BLaER1 (cell line): Measurements from ENCODE around the gene PTPRM.

Source experiments
- H3K27ac ChIP-seq: shearing (Covaris generic); formaldehyde crosslinking; 2 replicates; pipeline ENCODE4 v1.8.1; 2022
- H3K27me3 ChIP-seq: shearing (Covaris generic); formaldehyde crosslinking; 2 replicates; pipeline ENCODE4 v1.8.1; 2022
- H3K36me3 ChIP-seq: shearing (Covaris generic); formaldehyde crosslinking; 2 replicates; pipeline ENCODE4 v1.8.1; 2022
- H3K4me1 ChIP-seq: shearing (Covaris generic); formaldehyde crosslinking; 2 replicates; pipeline ENCODE4 v1.8.1; 2022
- H3K4me2 ChIP-seq: shearing (Covaris generic); formaldehyde crosslinking; 2 replicates; pipeline ENCODE4 v1.8.1; 2022
- H3K4me3 ChIP-seq: shearing (Covaris generic); formaldehyde crosslinking; 2 replicates; pipeline ENCODE4 v1.8.1; 2022
- H3K9ac ChIP-seq: shearing (Covaris generic); formaldehyde crosslinking; 2 replicates; pipeline ENCODE4 v1.8.1; 2022
- H3K9me3 ChIP-seq: shearing (Covaris generic); formaldehyde crosslinking; 2 replicates; pipeline ENCODE4 v1.8.1; 2022
- H4K20me1 ChIP-seq: shearing (Covaris generic); formaldehyde crosslinking; 2 replicates; pipeline ENCODE4 v1.8.1; 2022
- Cebpa-rat ChIP-seq: shearing (Covaris generic); IDR thresholded peaks from 2 replicates; pipeline ENCODE4 v1.8.1; 2022

Gene PTPRM

GRCh38 chr18:7892556-7892955 lies 325.4 kb downstream of the PTPRM start:
- Histone ChIP-seq H3K4me2 (no peak overlapping the region), H4K20me1 (no peaks in the 10 kb centered on the region), H3K27ac (no peak overlapping the region), H3K9me3 (no peaks in the 10 kb centered on the region), H3K4me1 (no peaks in the 10 kb centered on the region), H3K36me3 (no peaks in the 10 kb centered on the region), H3K4me3 (no peak overlapping the region), H3K9ac (no peak overlapping the region), H3K27me3 (no peaks in the 10 kb centered on the region)
- no peak for TF ChIP-seq Cebpa-rat

GRCh38 chr18:7894592-7894991 lies 327.5 kb downstream of the PTPRM start:
- TF ChIP-seq Cebpa-rat, result no peak
- Histone ChIP-seq H3K36me3 (no peaks in the 10 kb centered on the region), H3K4me1 (no peaks in the 10 kb centered on the region), H3K9ac (no peak overlapping the region), H3K9me3 (no peaks in the 10 kb centered on the region), H3K27me3 (no peaks in the 10 kb centered on the region), H4K20me1 (no peaks in the 10 kb centered on the region), H3K27ac (no peak overlapping the region), H3K4me3 (no peak overlapping the region), H3K4me2 (no peak overlapping the region)

- Histone ChIP-seq H3K4me2 (no peak overlapping the region), H3K27ac (no peak overlapping the region), H3K9me3 (no peaks in the 10 kb centered on the region), H3K36me3 (no peaks in the 10 kb centered on the region), H3K4me3 (no peak overlapping the region), H4K20me1 (no peaks in the 10 kb centered on the region), H3K9ac (no peak overlapping the region), H3K27me3 (no peaks in the 10 kb centered on the region), H3K4me1 (no peaks in the 10 kb centered on the region)
- TF ChIP-seq Cebpa-rat, result no peak
Measured at GRCh38 chr18:7895346-7895745, 328.2 kb downstream of the PTPRM start.

DNA sequence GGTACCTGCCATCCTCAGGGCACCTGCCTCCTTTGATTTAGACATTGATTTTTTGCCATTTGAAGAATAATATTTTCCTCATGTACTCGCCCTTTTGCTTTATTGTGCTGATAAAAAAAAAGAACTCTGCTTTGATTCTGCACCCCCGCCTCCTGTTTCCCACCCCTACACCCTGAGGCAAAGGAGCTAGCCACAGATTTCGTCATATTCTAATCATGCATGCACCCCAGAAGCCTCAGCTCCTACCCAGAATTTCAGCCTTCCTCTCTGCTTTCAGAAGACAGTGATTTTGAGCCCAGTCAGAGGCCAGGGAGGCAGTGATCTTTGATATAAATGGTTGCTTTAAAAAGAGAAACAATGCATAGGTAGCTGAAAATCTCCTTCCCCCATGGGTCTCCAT lies 329.0 kb downstream of the PTPRM start:
- Histone ChIP-seq H3K27me3 (no peaks in the 10 kb centered on the region), H3K4me3 (no peak overlapping the region), H4K20me1 (no peaks in the 10 kb centered on the region), H3K27ac (no peak overlapping the region), H3K4me1 (no peaks in the 10 kb centered on the region), H3K4me2 (no peak overlapping the region), H3K36me3 (no peaks in the 10 kb centered on the region), H3K9me3 (no peaks in the 10 kb centered on the region), H3K9ac (no peak overlapping the region)
- no peak for TF ChIP-seq Cebpa-rat

GRCh38 chr18:7896805-7897518 lies 329.8 kb downstream of the PTPRM start:
- H3K4me2 ChIP-seq, result no peak overlapping the region
- H4K20me1 ChIP-seq, result no peaks in the 10 kb centered on the region
- no peak for TF ChIP-seq Cebpa-rat
- no peak overlapping the region for H3K27ac ChIP-seq
- no peaks in the 10 kb centered on the region for H3K27me3 ChIP-seq
- no peaks in the 10 kb centered on the region for H3K9me3 ChIP-seq
- no peak overlapping the region for H3K9ac ChIP-seq
- no peak overlapping the region for H3K4me3 ChIP-seq
- H3K4me1 ChIP-seq, result no peaks in the 10 kb centered on the region
- no peaks in the 10 kb centered on the region for H3K36me3 ChIP-seq

- Histone ChIP-seq H3K36me3 (no peaks in the 10 kb centered on the region), H3K4me1 (no peaks in the 10 kb centered on the region), H3K4me2 (no peak overlapping the region), H3K9ac (no peak overlapping the region), H4K20me1 (no peaks in the 10 kb centered on the region), H3K9me3 (no peaks in the 10 kb centered on the region), H3K27me3 (no peaks in the 10 kb centered on the region), H3K4me3 (no peak overlapping the region), H3K27ac (no peak overlapping the region)
- no peak for TF ChIP-seq Cebpa-rat
Measured at GRCh38 chr18:7898181-7898580, 331.1 kb downstream of the PTPRM start.

DNA sequence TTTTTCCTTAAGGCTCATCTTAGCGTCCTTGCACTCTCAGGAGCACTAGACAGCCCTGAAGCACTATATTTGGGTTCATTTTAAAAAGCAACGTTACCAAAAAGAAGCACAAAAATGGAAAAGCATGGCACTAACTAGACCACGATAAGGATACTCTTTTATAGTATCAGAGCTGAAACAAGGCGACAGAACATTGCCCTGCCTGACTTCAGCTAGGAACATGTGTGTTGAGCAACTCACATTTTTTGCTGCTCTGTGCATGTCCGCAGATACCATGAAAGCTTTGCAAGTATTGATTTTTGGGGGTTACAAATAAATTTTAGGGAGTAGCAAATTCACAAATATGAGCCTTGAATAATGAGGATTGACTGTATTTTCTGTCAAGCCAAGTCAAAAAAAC lies 332.0 kb downstream of the PTPRM start:
- no peaks in the 10 kb centered on the region for H4K20me1 ChIP-seq
- no peak overlapping the region for H3K4me2 ChIP-seq
- H3K4me1 ChIP-seq, result no peaks in the 10 kb centered on the region
- H3K36me3 ChIP-seq, result no peaks in the 10 kb centered on the region
- TF ChIP-seq Cebpa-rat, result no peak
- H3K27me3 ChIP-seq, result no peaks in the 10 kb centered on the region
- H3K9ac ChIP-seq, result no peak overlapping the region
- no peaks in the 10 kb centered on the region for H3K9me3 ChIP-seq
- H3K4me3 ChIP-seq, result no peak overlapping the region
- H3K27ac ChIP-seq, result no peak overlapping the region

- Histone ChIP-seq H3K9ac (no peak overlapping the region), H3K4me2 (no peak overlapping the region), H3K27ac (no peak overlapping the region), H4K20me1 (no peaks in the 10 kb centered on the region), H3K9me3 (no peaks in the 10 kb centered on the region), H3K4me1 (no peaks in the 10 kb centered on the region), H3K36me3 (no peaks in the 10 kb centered on the region), H3K27me3 (no peaks in the 10 kb centered on the region), H3K4me3 (no peak overlapping the region)
- TF ChIP-seq Cebpa-rat, result no peak
Measured at GRCh38 chr18:7900091-7900490, 333.0 kb downstream of the PTPRM start.

GRCh38 chr18:7901657-7902056 lies 334.5 kb downstream of the PTPRM start:
- TF ChIP-seq Cebpa-rat, result no peak
- Histone ChIP-seq H4K20me1 (no peaks in the 10 kb centered on the region), H3K27ac (no peak overlapping the region), H3K9me3 (no peaks in the 10 kb centered on the region), H3K4me1 (no peaks in the 10 kb centered on the region), H3K4me3 (no peak overlapping the region), H3K27me3 (no peaks in the 10 kb centered on the region), H3K4me2 (no peak overlapping the region), H3K9ac (no peak overlapping the region), H3K36me3 (no peaks in the 10 kb centered on the region)

DNA sequence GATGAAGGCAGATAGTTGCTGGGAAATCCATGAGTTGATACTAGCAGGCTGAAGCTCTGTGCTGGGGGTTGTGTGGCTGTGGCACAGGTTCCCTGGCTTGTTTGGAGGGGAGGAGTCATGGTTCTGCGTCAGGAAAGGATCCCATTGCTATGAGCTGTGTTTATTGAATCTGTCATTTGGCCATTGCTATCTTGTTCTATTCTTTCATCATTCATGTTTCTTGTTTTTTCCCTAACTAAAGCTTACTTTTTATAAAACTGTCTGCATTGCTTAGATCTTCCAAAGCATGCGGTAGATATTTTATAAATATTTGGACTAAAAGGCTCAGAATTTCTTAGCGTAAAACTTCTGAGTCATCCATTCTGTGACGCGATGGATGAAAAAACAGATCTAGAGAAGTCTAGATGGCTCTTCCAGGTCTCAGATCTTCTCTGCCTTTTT lies 335.3 kb downstream of the PTPRM start:
- no peaks in the 10 kb centered on the region for H3K36me3 ChIP-seq
- H4K20me1 ChIP-seq, result no peaks in the 10 kb centered on the region
- H3K4me1 ChIP-seq, result no peaks in the 10 kb centered on the region
- H3K9ac ChIP-seq, result no peak overlapping the region
- H3K27ac ChIP-seq, result no peak overlapping the region
- H3K9me3 ChIP-seq, result no peaks in the 10 kb centered on the region
- no peaks in the 10 kb centered on the region for H3K27me3 ChIP-seq
- TF ChIP-seq Cebpa-rat, result no peak
- no peak overlapping the region for H3K4me2 ChIP-seq
- no peak overlapping the region for H3K4me3 ChIP-seq

DNA sequence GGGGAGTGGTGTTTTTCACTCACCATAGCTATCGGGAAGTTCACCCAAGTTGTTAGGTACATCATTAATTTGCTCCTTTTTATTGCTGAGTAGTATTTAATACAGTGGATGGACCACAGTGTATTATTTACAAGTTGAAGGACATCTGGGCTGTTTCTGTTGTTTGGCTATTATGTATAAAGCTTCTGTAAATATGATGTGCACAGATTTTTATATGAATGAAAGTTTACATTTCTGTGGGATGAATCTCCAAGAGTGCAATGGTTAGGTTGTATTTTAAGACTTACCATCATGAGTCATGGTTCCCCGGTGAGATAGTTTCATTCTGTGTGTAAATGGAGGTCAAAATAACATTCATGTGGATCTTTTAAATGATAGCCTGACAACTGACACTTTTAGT lies 337.4 kb downstream of the PTPRM start:
- H3K9me3 ChIP-seq, result no peaks in the 10 kb centered on the region
- H3K4me1 ChIP-seq, result no peaks in the 10 kb centered on the region

More for the DNA sequence above, 337.4 kb downstream of the PTPRM start:
- Histone ChIP-seq H3K36me3 (no peaks in the 10 kb centered on the region), H3K27ac (no peak overlapping the region), H4K20me1 (no peaks in the 10 kb centered on the region), H3K4me2 (no peak overlapping the region), H3K4me3 (no peak overlapping the region), H3K9ac (no peak overlapping the region), H3K27me3 (no peaks in the 10 kb centered on the region)
- TF ChIP-seq Cebpa-rat, result no peak
